CD4-positive, alpha-beta T cell treated with Interleukin-1 beta for 1 hour (primary cell): Measurements from ENCODE around the gene DOCK2.

ENCODE experiments used
- DNase-seq, 2 donors: peaks; one replicate each; pipeline ENCODE4 v3.0.0-alpha.2; 2020 to 2022

The DOCK2 gene

DNA sequence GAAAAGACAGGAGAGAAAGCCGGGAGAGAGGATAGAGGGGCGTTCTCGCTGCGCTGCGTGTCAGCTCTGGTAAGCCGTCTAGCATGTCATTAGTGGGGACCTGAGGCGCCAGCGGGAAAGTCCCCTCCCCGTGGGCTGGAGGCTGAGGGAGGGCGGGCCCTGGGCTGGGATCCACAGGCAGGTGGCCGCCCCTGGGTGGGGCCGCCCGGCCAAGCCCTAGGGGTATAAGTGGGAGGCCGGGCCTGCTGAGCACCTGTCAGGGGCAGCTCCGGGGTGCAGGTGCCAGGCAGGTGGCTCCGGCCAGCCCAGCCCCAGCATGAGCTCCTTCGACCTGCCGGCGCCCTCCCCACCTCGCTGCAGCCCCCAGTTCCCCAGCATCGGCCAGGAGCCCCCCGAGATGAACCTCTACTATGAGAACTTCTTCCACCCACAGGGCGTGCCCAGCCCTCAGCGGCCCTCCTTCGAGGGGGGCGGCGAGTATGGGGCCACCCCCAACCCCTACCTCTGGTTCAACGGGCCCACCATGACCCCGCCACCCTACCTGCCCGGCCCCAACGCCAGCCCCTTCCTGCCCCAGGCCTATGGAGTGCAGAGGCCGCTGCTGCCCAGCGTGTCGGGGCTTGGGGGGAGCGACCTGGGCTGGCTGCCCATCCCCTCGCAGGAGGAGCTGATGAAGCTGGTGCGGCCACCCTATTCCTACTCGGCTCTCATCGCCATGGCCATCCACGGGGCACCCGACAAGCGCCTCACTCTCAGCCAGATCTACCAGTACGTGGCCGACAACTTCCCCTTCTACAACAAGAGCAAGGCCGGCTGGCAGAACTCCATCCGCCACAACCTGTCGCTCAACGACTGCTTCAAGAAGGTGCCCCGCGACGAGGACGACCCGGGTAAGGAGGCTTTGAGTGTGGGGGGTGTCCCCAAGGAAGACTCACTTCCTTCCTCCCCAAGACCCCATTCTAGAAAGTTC is 468.9 kb downstream of the DOCK2 start, which contains the start of gene FOXI1:
TSS of gene FOXI1 (plus strand) at position 256 of the 970 bp plus-strand sequence. CDS start at position 317, 61 bp downstream.
- no peak for DNase-seq

DNA sequence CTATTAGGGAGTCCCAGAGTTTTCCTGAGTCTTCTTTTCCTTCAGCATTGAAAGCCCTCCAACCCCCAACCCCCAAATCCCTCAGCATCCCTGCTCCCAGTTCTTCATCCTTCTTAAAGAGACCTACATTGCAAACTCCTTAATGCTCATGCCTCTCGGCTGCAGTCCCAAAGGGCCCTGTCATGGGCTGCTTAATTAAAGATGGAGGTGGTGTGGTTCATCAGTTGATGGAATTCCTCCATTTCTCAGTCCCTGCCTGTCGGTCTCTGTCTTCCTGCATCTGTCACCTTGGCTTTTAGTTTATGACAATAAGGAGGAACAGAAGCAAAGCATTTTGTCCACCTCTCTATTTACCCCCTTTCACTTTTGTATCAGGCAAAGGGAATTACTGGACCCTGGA is 470.6 kb downstream of the DOCK2 start:
- DNase-seq = no peak

DNA sequence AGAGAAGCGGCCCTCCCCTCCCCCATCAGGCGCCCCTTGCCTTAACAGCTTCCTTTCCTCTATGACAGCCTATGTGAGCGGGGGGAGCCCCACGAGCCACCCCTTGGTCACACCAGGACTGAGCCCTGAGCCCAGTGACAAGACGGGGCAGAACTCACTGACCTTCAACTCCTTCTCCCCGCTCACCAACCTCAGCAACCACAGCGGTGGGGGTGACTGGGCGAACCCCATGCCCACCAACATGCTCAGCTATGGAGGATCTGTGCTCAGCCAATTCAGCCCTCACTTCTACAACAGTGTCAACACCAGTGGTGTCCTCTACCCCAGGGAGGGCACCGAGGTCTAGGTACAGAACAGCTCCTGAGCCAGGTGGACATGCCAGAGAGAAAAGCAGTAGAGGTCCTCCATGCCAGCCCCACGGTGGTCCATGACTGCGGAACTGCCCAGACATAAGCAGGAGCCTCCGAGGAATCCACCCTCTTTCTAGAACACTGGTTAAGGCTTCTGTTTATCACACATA is 471.3 kb downstream of the DOCK2 start:
- no peak for DNase-seq

DNA sequence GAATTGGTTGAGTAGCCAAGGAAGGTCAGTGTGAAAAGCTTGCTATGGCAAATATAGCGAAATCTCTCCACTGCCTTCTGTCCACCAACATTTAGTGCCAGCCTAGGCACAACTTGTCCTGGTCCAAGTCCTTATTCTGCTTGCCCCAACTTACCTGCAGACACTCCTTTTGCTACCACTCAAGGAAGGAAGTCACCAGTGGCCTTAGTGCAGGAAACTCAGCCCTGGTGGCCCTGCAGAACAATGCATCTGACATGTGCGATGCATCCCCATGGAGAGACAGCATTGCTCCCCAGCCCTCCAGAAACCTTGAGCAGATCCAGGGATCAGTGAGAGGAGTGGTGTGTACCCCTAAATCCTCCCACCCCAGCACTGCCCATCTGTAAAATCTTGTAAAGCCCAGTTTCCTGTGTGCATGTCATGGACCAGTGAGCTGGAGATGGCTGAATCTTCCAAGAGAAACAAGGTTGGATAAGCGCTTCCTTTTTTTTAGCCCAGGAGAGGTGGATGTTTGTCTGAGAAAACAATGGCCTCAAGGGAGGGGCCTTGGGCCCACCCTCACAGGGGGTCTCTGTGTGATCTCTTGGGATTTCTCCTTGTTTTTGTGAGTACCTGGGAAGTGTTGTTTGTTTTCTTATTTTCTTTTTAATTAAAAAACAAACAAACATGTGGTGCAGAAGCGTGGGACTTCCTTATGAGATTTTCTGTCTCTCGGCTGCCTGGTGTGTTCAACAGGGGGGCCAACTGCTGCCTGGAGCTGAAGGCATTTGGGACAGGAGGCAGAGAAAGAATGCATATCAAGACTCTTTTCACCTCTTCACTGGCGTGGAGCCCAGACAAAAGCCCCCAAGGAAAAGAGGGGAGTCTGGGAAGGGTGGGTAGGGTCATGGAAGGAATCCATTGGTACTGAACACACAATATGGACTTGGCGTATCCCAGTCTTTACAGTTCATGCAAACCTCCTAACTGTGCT is 472.3 kb downstream of the DOCK2 start:
- DNase-seq = no peak

DNA sequence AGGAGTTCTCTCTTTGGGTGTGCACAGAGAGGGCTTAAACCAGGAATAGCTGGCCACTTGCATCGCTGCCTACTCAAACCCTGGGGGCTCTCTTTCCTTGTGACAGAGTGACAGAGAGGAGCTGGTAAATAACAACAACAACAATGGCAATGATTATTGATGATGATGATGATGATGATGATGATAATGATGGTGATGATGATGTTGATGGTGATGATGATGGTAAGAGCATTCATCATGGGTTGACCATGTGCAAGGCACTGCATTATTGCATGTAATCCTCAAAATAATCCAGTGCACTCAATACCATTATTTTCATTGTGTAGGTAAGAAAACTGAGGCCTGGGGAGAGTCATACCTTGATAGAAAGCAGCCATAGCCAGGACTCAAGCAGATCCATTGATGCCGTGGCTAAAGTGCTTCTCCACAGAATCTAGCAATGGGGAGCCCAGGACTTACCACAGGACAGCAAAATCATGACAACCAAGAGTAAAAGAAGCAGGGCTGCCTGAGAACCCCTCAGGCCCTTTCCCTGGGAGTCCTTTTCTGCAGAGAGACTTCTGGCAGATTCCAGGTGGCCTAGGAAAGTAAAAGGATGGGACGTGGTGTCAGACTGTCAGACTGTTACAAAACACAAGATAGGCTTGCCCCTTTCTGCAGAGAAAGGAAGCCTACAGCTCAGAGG is 473.5 kb downstream of the DOCK2 start:
- no peak for DNase-seq

DNA sequence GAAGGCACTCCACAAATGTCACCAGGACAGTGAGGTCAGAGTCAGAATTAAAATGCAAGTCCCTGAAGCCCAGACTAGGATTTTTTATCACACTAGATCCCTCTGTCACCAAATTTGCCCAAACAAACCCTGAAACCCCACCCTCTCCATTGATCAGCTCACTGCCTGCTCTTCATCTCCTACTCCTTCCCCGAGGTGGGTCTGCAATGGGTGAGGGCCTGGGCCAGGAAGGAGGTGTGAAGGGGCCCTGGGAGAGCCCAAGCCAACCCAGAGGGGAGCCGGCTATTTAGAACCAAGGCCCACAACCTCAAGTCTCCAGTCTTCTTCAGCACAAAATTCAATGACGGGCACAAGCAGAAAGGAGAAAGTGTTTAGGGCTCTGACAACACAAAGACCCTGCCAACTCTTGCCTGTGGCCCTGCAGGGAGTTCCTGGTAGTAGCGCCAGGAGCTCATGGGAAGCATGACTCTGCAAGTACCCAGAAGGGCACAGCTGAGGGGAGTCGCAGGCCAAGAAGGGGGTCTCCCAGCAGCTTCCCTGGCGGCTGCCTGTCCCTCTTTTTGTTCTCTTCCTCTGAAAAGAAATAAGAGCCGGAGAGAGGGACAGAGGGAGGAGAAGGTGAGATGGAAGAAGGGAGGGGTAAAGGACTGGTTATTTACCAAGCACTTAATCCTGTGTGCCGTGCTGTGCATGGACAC is 474.2 kb downstream of the DOCK2 start:
- no peak for DNase-seq

DNA sequence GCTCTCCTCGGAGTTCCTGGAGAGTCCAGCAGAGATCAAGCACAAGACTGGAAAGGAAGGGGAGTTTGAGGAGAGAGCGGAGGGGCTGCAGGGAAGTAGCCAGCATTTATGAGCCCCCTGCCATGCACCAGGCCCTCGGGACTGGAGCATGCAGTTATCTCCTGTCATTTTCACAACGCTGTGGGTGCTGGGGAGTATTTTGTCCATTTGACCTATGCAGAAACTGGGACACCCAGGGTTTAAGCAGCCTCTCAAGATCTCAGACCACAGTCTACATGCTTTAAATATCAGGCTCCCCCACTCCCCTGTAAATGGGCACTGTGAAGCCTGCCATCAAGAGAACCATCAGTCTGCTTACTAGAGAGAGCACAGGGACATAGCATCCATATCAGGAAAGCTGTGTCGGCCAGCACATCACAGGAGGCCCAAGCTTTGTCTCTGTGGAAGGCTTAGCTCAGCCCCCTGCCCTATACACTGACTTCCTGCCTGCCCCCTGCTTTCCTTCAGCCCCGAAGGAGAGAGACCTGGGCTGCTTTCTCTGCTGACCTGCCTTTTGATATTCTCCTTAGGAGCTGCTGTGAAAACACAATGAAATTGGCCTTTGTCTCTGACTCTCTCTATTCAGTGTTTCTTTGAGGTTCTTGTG is 475.9 kb downstream of the DOCK2 start:
- DNase-seq = no peak

DNA sequence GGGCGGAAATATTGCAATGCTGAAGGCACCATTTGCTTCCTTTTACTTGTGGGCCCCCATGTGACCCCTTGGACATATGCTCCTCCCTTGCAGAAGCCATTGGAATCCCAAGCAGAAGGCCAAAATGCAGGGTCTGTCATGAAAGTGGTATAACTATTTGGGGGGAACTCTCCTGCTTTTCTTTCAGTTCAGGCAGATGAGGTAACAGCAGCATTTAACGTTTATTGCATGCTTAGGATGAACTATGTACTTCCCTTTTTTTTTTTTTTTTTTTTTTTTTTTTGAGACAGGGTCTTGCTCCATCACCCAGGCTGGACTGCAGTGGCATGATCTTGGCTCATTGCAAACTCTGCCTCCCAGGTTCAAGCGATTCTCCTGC is 476.4 kb downstream of the DOCK2 start:
- DNase-seq = no peak

DNA sequence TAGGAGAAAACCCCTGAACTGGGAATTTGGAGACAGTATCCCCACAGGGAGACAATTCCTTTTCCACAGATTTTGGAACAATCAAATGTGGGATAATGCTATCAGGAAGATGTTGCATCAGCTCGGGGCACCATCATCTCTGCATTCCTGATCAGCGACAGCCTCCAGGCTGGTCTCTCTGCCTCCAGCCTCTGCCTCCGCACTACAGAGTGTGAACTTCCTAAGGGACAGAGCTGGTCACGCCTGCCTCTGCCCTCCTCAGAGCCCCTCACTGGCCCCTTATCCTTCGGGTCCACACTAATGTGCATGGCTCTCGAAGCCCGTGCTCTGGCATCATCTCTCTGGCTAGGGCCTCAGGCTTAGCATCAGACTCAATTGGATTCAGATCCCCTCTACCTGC is 477.2 kb downstream of the DOCK2 start:
- no peak for DNase-seq

DNA sequence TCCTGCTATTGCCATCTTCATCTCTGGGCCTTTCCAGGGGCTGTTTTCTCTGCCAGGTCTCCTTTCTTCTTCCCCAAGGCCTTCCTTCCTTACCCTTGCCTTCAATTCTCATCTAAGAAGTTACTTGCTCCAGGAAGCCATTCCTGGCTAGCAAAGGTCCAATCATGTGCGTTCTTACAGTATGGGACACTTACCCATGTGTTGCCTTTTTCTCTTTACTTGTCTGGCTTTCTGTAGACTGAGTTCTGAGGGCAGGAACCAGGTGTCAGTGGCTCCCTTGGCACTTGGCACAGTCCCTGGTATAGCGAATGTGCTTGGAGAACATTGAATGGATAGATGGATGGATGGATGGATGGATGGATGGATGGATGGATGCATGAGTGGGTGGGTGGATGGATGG is 478.9 kb downstream of the DOCK2 start:
- no peak for DNase-seq

DNA sequence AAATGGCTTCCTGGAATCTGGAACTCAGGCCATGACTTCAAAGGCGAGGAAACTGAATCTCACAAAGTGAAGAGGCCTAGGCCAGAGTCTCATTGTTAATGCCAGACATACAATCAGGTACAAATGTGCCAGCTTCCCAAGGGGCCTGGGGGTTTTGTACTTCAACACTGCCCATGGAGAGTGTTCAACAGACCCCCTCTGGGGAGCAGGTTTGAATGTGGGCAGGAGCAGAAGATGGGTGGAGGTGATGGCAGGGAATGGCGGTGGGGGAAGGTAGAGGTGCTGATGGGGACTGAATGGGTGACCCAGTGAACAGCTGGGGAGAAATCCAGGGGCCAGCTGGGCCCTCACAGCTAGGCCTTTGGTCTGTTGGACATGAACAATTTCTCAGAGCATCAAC is 480.7 kb downstream of the DOCK2 start:
- no peak for DNase-seq

DNA sequence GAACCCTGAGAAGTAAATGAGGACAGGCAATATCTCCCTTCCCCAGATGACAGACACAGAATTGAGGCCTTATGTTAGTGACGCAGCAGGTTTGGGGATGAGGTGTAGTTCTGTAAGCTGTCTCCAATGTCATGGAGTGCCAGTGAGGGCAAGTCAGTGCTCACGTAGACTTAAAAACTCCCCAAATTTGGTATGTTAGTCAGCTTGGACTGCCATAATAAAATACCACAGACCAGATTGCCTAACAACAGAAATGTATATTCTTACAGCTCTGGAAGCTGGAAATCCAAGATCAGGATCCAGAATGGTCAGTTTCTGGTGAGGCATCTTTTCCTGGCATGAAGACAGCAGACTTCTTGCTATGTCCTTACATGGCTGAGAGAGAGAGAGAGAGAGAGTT is 483.5 kb downstream of the DOCK2 start:
- no peak for DNase-seq

DNA sequence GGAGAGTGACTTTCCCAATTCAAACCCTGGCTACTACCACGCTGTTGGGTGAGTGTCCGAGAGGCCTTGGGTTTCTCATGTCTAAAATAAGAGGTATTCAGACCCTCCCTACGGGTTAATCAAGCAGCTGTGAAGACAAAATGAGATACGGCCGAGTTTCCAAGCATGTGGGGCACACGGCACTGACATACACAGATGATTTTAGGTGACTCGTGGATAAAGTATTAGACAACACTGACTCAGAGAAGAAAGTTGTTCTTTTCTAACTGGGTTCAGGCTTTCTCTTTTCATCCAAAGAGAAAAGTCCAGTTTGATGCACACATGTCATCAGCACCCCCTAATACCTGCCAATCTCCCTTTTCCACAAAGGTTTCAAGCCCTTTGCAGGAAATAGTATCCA is 484.2 kb downstream of the DOCK2 start:
- DNase-seq = no peak

DNA sequence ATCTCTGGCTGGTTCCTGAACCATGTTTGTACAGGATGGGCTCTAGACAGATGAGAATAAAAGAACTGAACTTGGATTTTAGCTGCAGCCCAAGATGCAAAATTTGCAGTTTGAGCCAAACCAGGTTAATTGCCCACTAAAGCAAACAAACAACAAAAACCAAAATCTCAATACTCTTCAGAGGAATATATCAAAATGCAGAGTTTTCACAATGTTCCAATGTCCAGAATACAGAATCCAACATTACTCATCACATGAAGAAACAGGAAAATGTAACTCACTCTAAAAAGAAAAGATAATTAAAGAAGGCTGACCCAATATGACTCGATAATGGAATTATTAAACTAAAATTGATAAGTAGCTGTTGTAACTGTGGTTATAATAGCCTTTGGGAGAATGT is 489.0 kb downstream of the DOCK2 start:
- DNase-seq = no peak

DNA sequence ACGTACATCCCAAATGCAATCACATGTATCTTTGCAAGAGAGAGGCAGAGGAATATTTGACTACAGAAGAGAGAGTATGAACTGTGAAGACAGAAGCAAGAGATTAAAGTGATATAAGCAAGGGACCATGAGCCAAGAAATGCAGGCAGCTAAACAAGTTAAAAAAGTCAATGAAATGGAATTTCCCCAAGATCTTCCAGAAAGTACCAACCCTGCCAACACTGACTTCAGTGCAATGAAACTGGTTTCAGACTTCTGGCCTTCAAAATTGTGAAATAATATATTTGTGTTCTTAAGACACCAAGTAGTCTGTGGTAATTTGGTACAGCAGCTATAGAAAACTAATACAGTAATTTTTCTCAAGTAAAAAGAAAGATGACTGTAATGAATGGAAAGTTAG is 489.6 kb downstream of the DOCK2 start:
- no peak for DNase-seq

DNA sequence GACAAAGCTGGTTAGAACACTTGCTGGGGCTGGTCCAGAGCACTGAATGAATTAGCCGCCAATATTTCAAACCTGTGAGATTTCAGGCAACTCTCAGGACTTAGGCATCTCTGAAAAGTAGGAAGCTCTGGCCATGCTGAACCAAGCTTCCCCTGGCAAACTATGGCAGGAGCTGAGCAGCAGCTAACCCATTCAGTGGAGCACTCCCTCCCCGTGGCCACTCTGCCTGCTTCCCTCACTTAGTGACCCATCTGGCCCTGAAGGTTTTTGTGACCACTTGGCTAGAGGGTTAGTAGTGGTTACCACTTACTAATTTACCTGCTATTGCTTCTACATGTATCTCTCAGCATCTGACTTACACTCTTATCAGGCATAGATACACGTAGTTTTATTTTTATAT is 494.2 kb downstream of the DOCK2 start:
- no peak for DNase-seq

DNA sequence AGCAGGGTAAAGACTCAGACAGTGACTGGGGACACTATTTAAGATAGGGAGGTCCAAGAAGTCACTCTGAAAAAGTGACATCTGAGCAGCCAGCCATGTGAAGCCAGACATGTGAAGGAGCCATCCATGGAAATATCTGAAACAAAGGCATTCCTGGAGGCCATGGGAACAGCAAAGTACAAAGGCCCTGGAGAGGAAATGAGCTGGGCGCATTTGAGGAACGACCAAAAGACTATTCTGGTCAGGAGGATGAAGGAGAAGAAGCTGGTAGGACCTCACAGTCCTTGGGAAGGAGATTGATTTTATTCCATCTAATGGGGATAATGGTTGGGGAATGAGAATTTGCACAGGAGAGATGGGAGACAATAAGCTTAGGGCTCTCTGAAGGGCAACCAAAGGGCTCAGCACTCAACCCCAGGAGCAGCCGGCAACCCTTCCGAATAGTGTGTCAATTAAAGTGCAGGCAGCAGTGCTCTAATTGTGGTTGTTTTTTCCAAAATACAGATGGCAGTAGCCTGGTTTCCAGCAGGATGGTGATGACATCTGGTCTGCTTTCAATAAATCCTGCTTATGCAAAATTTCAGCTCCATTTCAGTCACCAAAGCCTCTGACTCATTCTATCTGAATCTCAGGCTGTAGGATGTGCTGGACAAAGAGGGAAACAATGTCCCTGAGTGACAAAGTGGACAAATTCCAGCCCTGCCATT is 495.3 kb downstream of the DOCK2 start:
- no peak for DNase-seq
